AG04450 (cell line): ENCODE results near the gene ZNF140. TPM values are rescaled to one million over a fixed set of nuclear protein-coding genes. Genes with fewer than 3 reads are reported as not detected.

ENCODE experiments used
- CTCF ChIA-PET: fragments of 300-600, 350-600 bp; formaldehyde crosslinking; extraction: SDS; loops from one replicate; lab custom pipeline; 2022; ENCODE audit warnings: antibody characterized with exemption, inconsistent platforms; lab: Charles Lee
- POLR2A ChIA-PET: fragments of 350-600 bp; formaldehyde crosslinking; extraction: SDS; loops from one replicate; lab custom pipeline; 2021; ENCODE audit warnings: antibody characterized with exemption, inconsistent platforms; lab: Yijun Ruan, JAX
- DNase-seq: peaks from one replicate; pipeline ENCODE4 v3.0.0-alpha.2; 2011; ENCODE audit warnings: low read depth, low spot score
- H3K27ac ChIP-seq: one replicate; pipeline ENCODE4 v1.5.1; 2012; ENCODE audit warnings: low read depth, low read length, control low read depth
- H3K27me3 ChIP-seq: one replicate; pipeline ENCODE4 v1.6.0; 2012; ENCODE audit warnings: low read length; ENCODE audit not compliant: control insufficient read depth, insufficient read depth
- H3K4me3 ChIP-seq: 2 replicates; pipeline ENCODE4 v1.5.1; 2011; ENCODE audit warnings: mild to moderate bottlenecking, low read depth, low read length, control low read depth
- H3K9me3 ChIP-seq: 2 replicates; pipeline ENCODE4 v1.5.1; 2012; ENCODE audit warnings: low read length; ENCODE audit not compliant: control insufficient read depth, insufficient read depth
- polyA minus RNA-seq: library from RNA; depleted of rRNA, polyadenylated mRNA; stranded (reverse); fragments of >200 nt; gene quantifications from 2 replicates; pipeline ENCODE4 v1.2.3, GENCODE V29; 2011; rRNA and poly(A)+ RNA removed
- polyA plus RNA-seq: library from polyadenylated mRNA; depleted of rRNA; stranded (reverse); fragments of >200 nt; gene quantifications from 2 replicates; pipeline ENCODE4 v1.2.3, GENCODE V29; 2011; rRNA removed
- TF ChIP-seq, protein P1 (sequence below): IDR thresholded peaks from 2 replicates; pipeline ENCODE4 v1.5.1; 2011; ENCODE audit warnings: low read depth, low read length, control low read depth, inconsistent platforms

Gene ZNF140
- polyA plus RNA-seq (17.6 and 21.7 TPM in 2 replicates), polyA minus RNA-seq (12.4 and 17.2 TPM in 2 replicates)

GRCh38 chr12:133080368-133081158 lies at the start of gene ZNF140:
TSS of gene ZNF140 (plus strand) at chr12:133080923. CDS start at chr12:133081321, 398 bp downstream.
- Histone ChIP-seq H3K4me3 (peak within 1 kb of the TSS; percentile 83), H3K27me3 (no peaks in the 10 kb centered on the region), H3K27ac (peak within 1 kb of the TSS; percentile 100), H3K9me3 (peaks cover 71% of the 10 kb centered on the region)
- ChIA-PET CTCF (no interaction called here), POLR2A (interaction anchor here (0.6 to 1.6 kb wide), 5 partner anchors 50 to 193 kb away, joined by 4 to 9 read pairs (median 6); partner anchors contain the start of genes CHFR, ZNF10, ZNF268 and ZNF891)
- TF ChIP-seq, protein P1, sequence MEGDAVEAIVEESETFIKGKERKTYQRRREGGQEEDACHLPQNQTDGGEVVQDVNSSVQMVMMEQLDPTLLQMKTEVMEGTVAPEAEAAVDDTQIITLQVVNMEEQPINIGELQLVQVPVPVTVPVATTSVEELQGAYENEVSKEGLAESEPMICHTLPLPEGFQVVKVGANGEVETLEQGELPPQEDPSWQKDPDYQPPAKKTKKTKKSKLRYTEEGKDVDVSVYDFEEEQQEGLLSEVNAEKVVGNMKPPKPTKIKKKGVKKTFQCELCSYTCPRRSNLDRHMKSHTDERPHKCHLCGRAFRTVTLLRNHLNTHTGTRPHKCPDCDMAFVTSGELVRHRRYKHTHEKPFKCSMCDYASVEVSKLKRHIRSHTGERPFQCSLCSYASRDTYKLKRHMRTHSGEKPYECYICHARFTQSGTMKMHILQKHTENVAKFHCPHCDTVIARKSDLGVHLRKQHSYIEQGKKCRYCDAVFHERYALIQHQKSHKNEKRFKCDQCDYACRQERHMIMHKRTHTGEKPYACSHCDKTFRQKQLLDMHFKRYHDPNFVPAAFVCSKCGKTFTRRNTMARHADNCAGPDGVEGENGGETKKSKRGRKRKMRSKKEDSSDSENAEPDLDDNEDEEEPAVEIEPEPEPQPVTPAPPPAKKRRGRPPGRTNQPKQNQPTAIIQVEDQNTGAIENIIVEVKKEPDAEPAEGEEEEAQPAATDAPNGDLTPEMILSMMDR, result peak; percentile 22; the same call in 1 of the 2 replicates
- DNase-seq, result peak; percentile 94

- peak; percentile 98 for DNase-seq
- ChIA-PET POLR2A (interaction anchor here (0.7 kb wide), 1 partner anchor 50 kb away, joined by 3 read pairs; no protein-coding TSS in a partner anchor), CTCF (no interaction called here)
- peaks cover 35% of the 10 kb centered on the region for H3K9me3 ChIP-seq
- TF ChIP-seq, protein P1, result no peak
- no peaks in the 10 kb centered on the region for H3K27me3 ChIP-seq
- H3K4me3 ChIP-seq, result peak within 1 kb of the TSS; percentile 75
- H3K27ac ChIP-seq, result peak within 1 kb of the TSS; percentile 73
These were observed 43.3 kb upstream of the ZNF140 start, which contains the start of gene ZNF84 for GRCh38 chr12:133037207-133038005. TSS of gene ZNF84 (plus strand) at chr12:133037509. CDS start at chr12:133041468, 3,959 bp downstream.

- H3K9me3 ChIP-seq, result peaks cover 39% of the 10 kb centered on the region
- ChIA-PET POLR2A (interaction anchor here (0.7 kb wide), 1 partner anchor 51 kb away, joined by 3 read pairs; no protein-coding TSS in a partner anchor), CTCF (no interaction called here)
- no peak for DNase-seq
- peak overlapping the region; percentile 75 for H3K4me3 ChIP-seq
- H3K27ac ChIP-seq, result no peak overlapping the region
- H3K27me3 ChIP-seq, result no peaks in the 10 kb centered on the region
- TF ChIP-seq, protein P1, result no peak
These were observed 42.5 kb upstream of the ZNF140 start for GRCh38 chr12:133038118-133038709.

DNA sequence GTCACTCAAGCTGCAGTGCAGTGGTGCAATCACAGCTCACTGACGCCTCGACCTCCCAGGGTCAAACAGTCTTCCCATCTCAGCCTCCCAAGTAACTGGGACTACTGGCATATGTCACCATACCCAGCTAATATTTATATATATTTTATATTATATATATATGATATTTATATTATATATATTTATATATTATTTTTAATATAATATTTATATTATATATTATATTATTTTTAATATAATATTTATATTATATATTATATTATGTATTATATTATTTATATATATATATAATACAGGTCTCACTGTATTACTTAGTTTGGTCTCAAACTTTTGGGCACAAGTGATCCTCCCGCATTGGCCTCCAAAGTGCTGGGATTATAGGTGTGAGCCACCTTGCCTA lies 34.0 kb upstream of the ZNF140 start:
- POLR2A ChIA-PET, result no interaction called here
- H3K9me3 ChIP-seq, result peaks cover 73% of the 10 kb centered on the region
- CTCF ChIA-PET, result no interaction called here

More for the DNA sequence above, 34.0 kb upstream of the ZNF140 start:
- TF ChIP-seq, protein P1, result no peak
- Histone ChIP-seq H3K27ac (no peak overlapping the region), H3K4me3 (no peak overlapping the region), H3K27me3 (no peaks in the 10 kb centered on the region)
- no peak for DNase-seq
